Neural cell (in vitro differentiated cells): ENCODE data around the gene MPP3.

Experiments used
- CTCF ChIP-seq: fragments of 450-650 bp; IDR thresholded peaks from 2 replicates; pipeline ENCODE4 v1.5.1; 2014; ENCODE audit warnings: antibody characterized with exemption, mild to moderate bottlenecking, moderate library complexity; ENCODE audit not compliant: poor library complexity, severe bottlenecking
- RAD21 ChIP-seq: fragments of 450-650 bp; conservative IDR thresholded peaks from 2 replicates; pipeline ENCODE4 v1.6.1; 2014; ENCODE audit warnings: antibody characterized with exemption, mild to moderate bottlenecking, moderate library complexity

GRCh38 chr17:43818966-43819365 is 14.0 kb downstream of the MPP3 start:
- TF ChIP-seq CTCF (no peak), RAD21 (no peak)
